GM10266 (cell line): ENCODE measurements around the gene KIRREL3.

Source experiments
- DNase-seq: peaks from one replicate; pipeline ENCODE4 v3.0.0; 2012; ENCODE audit errors: extremely low spot score
- TF ChIP-seq, protein P1 (sequence below): IDR thresholded peaks from 2 replicates; pipeline ENCODE4 v1.5.1; 2012; ENCODE audit warnings: mild to moderate bottlenecking, low read depth; ENCODE audit not compliant: control insufficient read depth, insufficient read depth; ENCODE audit errors: missing control alignments

KIRREL3 gene

DNA sequence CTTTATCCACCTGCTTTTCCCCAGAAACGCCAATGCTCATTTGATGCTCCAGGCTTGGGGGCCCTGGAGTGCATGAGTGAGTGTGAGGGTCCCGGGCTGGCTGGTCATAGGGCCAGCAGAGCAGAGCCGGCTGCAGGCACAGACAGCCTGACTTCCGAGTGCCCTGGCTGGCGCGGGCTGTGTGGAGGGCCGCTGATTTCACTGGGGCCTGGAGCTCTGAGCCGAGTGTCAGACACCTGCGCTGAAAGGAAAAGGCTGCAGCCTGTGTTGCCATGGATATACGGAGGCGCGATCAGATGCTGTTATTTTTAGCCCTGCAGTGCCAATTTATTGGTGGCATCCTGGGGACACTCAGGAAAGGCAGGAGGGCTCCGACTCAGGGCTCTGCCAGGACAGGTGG lies 557.5 kb downstream of the KIRREL3 start:
- DNase-seq, result no peak
- TF ChIP-seq, protein P1, sequence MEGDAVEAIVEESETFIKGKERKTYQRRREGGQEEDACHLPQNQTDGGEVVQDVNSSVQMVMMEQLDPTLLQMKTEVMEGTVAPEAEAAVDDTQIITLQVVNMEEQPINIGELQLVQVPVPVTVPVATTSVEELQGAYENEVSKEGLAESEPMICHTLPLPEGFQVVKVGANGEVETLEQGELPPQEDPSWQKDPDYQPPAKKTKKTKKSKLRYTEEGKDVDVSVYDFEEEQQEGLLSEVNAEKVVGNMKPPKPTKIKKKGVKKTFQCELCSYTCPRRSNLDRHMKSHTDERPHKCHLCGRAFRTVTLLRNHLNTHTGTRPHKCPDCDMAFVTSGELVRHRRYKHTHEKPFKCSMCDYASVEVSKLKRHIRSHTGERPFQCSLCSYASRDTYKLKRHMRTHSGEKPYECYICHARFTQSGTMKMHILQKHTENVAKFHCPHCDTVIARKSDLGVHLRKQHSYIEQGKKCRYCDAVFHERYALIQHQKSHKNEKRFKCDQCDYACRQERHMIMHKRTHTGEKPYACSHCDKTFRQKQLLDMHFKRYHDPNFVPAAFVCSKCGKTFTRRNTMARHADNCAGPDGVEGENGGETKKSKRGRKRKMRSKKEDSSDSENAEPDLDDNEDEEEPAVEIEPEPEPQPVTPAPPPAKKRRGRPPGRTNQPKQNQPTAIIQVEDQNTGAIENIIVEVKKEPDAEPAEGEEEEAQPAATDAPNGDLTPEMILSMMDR, result no peak

DNA sequence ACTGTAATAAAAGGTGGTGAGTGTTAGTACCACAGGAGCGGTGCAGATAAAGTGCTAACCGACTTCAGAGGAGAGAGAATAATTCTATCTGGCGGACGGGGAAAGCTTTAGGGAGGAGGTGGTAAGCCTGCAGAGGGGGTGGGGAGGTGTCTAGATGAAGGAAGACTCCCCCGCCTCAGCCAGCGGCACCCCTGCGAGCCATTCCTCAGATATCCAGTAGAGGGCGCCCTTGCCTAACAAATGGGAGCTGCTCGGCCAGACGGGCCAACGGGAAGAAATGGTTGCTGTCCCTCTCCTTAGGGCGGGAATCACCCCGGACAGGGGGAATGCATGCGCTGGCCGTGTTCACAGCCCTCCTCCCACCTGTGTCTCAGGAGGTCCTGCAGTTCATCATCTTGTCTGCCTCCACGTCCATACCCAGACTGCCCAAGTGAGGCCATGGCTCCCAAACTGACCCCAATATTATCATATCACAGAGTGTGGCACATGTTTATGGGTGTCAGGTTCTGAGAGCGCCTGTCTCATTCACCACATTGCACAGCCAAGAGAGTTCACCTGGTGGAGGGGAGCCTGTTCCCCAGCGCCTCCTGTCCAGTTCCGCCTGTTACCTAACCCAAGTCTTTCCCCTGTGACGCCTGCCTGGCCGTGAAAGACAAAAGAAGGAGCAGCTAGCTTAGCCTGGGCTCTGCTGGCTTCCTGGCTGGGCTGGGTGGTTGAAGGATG lies 559.6 kb downstream of the KIRREL3 start:
- DNase-seq, result peak; percentile 90
- TF ChIP-seq, protein P1, result peak; percentile 97

DNA sequence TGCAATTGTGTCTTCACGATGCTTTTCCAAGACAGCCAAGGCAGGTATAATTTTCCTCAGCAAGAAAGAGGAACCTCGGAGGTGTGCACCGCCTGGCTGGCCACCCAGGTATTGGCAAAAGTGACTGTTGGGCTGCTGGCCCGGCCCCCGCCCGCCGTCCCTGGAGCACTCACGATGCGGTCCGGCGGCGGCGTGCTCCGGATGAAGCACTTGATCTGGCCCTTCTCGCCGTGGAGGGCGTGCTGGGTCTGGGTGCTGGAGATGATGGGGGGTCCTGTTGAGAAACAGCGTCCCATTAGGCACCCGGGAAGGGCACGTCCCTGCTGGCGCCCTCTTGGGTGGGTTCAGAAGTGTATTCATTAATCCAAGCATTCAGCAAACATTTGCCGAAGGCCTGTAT lies 560.3 kb downstream of the KIRREL3 start:
- no peak for DNase-seq
- TF ChIP-seq, protein P1, result no peak

DNA sequence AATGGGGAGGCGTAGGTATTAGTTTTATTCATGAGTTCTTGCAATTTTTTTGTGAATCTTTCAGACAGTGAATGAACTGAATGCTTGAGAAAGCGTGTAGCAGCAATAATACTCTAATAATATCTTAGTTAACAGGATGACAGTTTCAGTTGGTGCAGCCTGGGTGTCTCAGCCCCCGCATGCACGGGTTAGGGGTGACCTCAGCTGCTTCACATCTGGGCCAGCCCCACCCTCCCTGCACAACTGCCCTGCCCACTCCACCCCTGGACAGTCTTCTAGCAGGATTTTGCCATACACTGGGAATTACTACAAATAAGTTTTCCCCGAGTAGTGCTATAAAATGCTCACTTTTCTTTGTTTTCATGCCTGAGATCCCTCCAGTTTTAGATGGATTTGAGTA lies 561.9 kb downstream of the KIRREL3 start:
- TF ChIP-seq, protein P1, result no peak
- DNase-seq, result no peak

DNA sequence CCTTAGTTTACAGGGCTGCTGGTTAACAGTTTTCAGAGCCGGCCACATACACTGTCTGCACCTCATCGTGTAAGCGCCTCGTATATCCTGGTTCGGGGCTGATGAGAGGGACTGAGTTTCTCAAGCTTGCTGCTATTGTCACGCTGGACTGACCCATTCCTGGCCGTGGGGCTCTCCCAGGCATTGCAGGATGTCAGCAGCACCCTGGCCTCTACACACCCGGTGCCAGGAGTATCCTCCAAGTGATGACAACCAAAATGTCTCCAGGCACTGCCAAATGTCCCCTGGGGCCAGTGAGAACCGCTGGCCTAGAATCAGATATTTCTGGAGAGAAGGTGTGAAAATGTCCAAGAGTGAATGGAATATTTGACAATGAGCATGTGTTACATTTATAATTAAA lies 562.3 kb downstream of the KIRREL3 start:
- TF ChIP-seq, protein P1, result no peak
- no peak for DNase-seq

DNA sequence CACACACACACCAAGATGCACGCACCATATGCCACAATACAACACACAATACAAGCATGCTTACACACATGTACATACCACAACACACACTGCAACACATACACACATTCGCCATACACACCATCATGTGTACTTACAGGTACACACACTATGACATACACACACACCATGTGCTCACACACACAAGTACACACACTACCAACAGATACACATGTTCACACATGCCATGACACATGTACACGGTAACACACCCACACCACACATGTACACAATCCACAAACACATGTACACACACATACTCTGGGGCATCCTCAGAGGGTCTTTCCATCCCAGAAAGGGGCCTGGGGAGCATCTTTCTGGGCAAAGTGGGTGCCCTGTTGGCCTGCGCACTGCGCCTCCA lies 562.8 kb downstream of the KIRREL3 start:
- DNase-seq, result no peak
- TF ChIP-seq, protein P1, result no peak

DNA sequence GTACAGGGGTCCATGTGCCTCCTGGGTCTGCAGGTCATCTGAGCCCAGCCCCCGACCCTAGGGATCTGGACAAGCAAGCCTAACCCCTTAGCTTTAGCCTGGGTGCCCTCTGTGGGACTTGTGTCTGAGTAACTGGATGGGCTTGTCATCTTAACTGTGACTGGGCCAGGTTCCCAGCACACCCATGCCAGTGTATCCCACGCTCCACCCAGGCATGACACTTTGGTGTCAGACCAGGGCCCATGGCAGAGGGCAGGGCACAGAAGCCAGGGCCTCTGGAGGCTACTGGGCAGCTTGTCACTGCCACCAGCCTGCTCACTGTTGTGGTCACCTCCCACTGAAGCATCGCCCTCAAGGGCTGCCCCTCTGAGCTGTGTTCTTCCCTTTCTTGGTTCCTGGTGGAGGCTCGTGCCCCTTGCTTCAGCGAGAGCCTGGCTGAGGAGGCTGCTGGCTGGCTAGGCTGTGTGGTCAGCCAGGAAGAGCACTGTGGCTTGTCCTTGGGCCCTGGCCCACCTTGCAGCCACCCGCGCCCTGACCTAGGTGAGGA lies 564.3 kb downstream of the KIRREL3 start:
- TF ChIP-seq, protein P1, result no peak
- DNase-seq, result no peak
